K562 (cell line): ENCODE measurements around the gene MPDZ. TPM values are rescaled to one million over a fixed set of nuclear protein-coding genes. Genes with fewer than 3 reads are reported as not detected.

ENCODE experiments used
- ATAC-seq: fragments of 200-7000 bp; cut with Tn5 transposase; 3 replicates; pipeline ENCODE4 v1.9.1; 2020; ENCODE audit warnings: moderate library complexity
- BruUV-seq: library from RNA; stranded (reverse); fragments of 400-500 nt; replicated peaks from 2 replicates; lab custom pipeline; 2021; lab: Mats Ljungman, UMichigan
- CTCF ChIA-PET: fragments of 300-600 bp; formaldehyde crosslinking; extraction: SDS; loops from one replicate; lab custom pipeline; 2021; ENCODE audit warnings: low intra/inter-chr PET ratio; lab: Yijun Ruan, JAX
- POLR2A ChIA-PET: fragments of 300-600, 350-650 bp; sonication (Branson Sonifier 250); formaldehyde crosslinking; extraction: SDS; loops from one replicate; lab custom pipeline; 2021; ENCODE audit warnings: antibody characterized with exemption, inconsistent platforms; lab: Yijun Ruan, JAX
- DNase-seq, 4 experiments: peaks; one replicate each; pipeline versions ENCODE4 v3.0.0 to v3.0.0-alpha.2; 2011 to 2018; ENCODE audit warnings: low spot score in 3 of 4, mixed read lengths in 3 of 4; ENCODE audit errors: extremely low read depth in 1 of 4
- FAIRE-seq: peaks from 2 replicates; lab custom pipeline; 2011; peaks lifted over from hg19 to GRCh38; lab: Jason Lieb, UNC
- H2AFZ ChIP-seq: 2 replicates; pipeline ENCODE4 v1.6.0; 2011; ENCODE audit warnings: low read depth, low read length, control low read depth, inconsistent platforms
- H3K27ac ChIP-seq: fragments of 200-600 bp; 3 replicates; pipeline ENCODE4 v1.8.0; 2011; ENCODE audit warnings: low read depth, mild to moderate bottlenecking, control low read depth, inconsistent platforms, low read length, moderate library complexity, mixed read lengths; ENCODE audit errors: extremely low read depth
- H3K27me3 ChIP-seq, 2 experiments: fragments of 300-600 bp in 1 of 2; 2 replicates in 1 of 2; 3 replicates in 1 of 2; pipeline versions ENCODE4 v1.6.0 to v1.8.0; 2011; ENCODE audit warnings: inconsistent platforms in 2 of 2, low read length in 2 of 2, mild to moderate bottlenecking in 1 of 2, mixed read lengths in 1 of 2, moderate library complexity in 1 of 2; ENCODE audit not compliant: control insufficient read depth in 2 of 2, insufficient read depth in 2 of 2
- H3K36me3 ChIP-seq: fragments of 300-600 bp; 3 replicates; pipeline ENCODE4 v1.8.0; 2011; ENCODE audit warnings: mild to moderate bottlenecking, low read length, inconsistent platforms; ENCODE audit not compliant: control insufficient read depth, insufficient read depth
- H3K4me1 ChIP-seq, 2 experiments: fragments of 200-600 bp in 1 of 2; replicated peaks in 1 of 2; 2 replicates in 1 of 2; 3 replicates in 1 of 2; pipeline versions ENCODE4 v1.5.1 to v1.8.0; 2011; ENCODE audit warnings: inconsistent platforms in 2 of 2, low read length in 2 of 2, mild to moderate bottlenecking in 1 of 2, mixed read lengths in 1 of 2, moderate library complexity in 1 of 2; ENCODE audit not compliant: control insufficient read depth in 2 of 2, insufficient read depth in 2 of 2
- H3K4me2 ChIP-seq: 2 replicates; pipeline ENCODE4 v1.6.1; 2011; ENCODE audit warnings: low read length, control low read depth, inconsistent platforms, mixed read lengths; ENCODE audit not compliant: insufficient read depth
- H3K4me3 ChIP-seq: fragments of 200-600 bp; sonication (generic), shearing (Covaris generic); 2 replicates; pipeline ENCODE4 v1.5.1; 2016; ENCODE audit warnings: control low read depth, inconsistent platforms
- H3K79me2 ChIP-seq: fragments of 200-600 bp; 3 replicates; pipeline ENCODE4 v1.8.0; 2011; ENCODE audit warnings: low read length, inconsistent platforms; ENCODE audit not compliant: control insufficient read depth, insufficient read depth
- H3K9ac ChIP-seq, 2 experiments: 2 replicates each; pipeline versions ENCODE4 v1.6.0 to v1.6.1; 2011; ENCODE audit warnings: low read depth in 2 of 2, low read length in 2 of 2, control low read depth in 1 of 2, inconsistent platforms in 1 of 2, mild to moderate bottlenecking in 1 of 2, mixed read lengths in 1 of 2; ENCODE audit not compliant: insufficient read depth in 1 of 2
- H3K9me1 ChIP-seq: one replicate; pipeline ENCODE4 v1.6.0; 2011; ENCODE audit warnings: inconsistent platforms, mild to moderate bottlenecking, low read length, moderate library complexity; ENCODE audit not compliant: control insufficient read depth, insufficient read depth
- H3K9me3 ChIP-seq: replicated peaks from 2 replicates; pipeline ENCODE4 v1.5.1; 2011; ENCODE audit warnings: low read depth, low read length, inconsistent platforms; ENCODE audit not compliant: control insufficient read depth, insufficient read depth
- H4K20me1 ChIP-seq: replicated peaks from 2 replicates; pipeline ENCODE4 v1.6.1; 2011; ENCODE audit warnings: low read length, inconsistent platforms, mixed read lengths; ENCODE audit not compliant: control insufficient read depth, insufficient read depth
- ARNT ChIP-seq, 2 experiments: fragments of 450-650 bp; IDR thresholded peaks; 2 replicates each; pipeline ENCODE4 v1.6.1; 2016; ENCODE audit warnings: mild to moderate bottlenecking in 1 of 2
- ATF1 ChIP-seq, 2 experiments: fragments of 450-650 bp in 1 of 2; IDR thresholded peaks; 2 replicates each; pipeline ENCODE4 v1.6.1; 2016; ENCODE audit warnings: missing compliant biosample characterization in 1 of 2, missing genetic modification characterization in 1 of 2
- CEBPG ChIP-seq, 3 experiments: fragments of 200-800 bp in 1 of 3; sonication (Bioruptor generic) in 1 of 3; sonication (generic) in 1 of 3; formaldehyde crosslinking in 1 of 3; IDR thresholded peaks in 2 of 3; conservative IDR thresholded peaks in 1 of 3; 2 replicates each; pipeline versions ENCODE4 v1.6.1 to v1.8.0; 2016 to 2022; ENCODE audit warnings: missing compliant biosample characterization in 2 of 3, missing genetic modification characterization in 2 of 3, mild to moderate bottlenecking in 1 of 3, missing genetic modification reagents in 1 of 3
- EHMT2 ChIP-seq: fragments of 450-650 bp; IDR thresholded peaks from 2 replicates; pipeline ENCODE4 v1.6.1; 2018; ENCODE audit warnings: antibody characterized with exemption
- ELF1 ChIP-seq: fragments of 200-800 bp; sonication (Bioruptor generic); IDR thresholded peaks from 2 replicates; pipeline ENCODE4 v1.6.1; 2016; ENCODE audit warnings: missing genetic modification characterization, missing compliant biosample characterization
- HDAC1 ChIP-seq, 2 experiments: fragments of 450-650 bp; IDR thresholded peaks; 2 replicates each; pipeline ENCODE4 v1.6.1; 2016 to 2017; ENCODE audit warnings: inconsistent platforms in 1 of 2, mild to moderate bottlenecking in 1 of 2, moderate library complexity in 1 of 2
- HDAC2 ChIP-seq: fragments of 450-650 bp; IDR thresholded peaks from 2 replicates; pipeline ENCODE4 v1.6.1; 2016; ENCODE audit warnings: mild to moderate bottlenecking
- HDAC3 ChIP-seq: fragments of 450-650 bp; IDR thresholded peaks from 2 replicates; pipeline ENCODE4 v1.6.1; 2018; ENCODE audit warnings: borderline replicate concordance, mild to moderate bottlenecking, moderate library complexity; ENCODE audit not compliant: partially characterized antibody
- HOXB6 ChIP-seq: fragments of 250-450 bp; sonication (Bioruptor Pico); IDR thresholded peaks from 2 replicates; pipeline ENCODE4 v1.5.1; 2022; ENCODE audit warnings: mild to moderate bottlenecking, borderline replicate concordance
- KLF1 ChIP-seq: fragments of 450-650 bp; IDR thresholded peaks from 2 replicates; pipeline ENCODE4 v1.6.1; 2016; ENCODE audit warnings: missing genetic modification characterization, missing compliant biosample characterization
- MCM2 ChIP-seq: fragments of 450-650 bp; IDR thresholded peaks from 2 replicates; pipeline ENCODE4 v1.6.1; 2017; ENCODE audit warnings: low read depth, mild to moderate bottlenecking
- RBBP5 ChIP-seq: fragments of 200-600 bp; sonication (generic); IDR thresholded peaks from 2 replicates; pipeline ENCODE4 v1.6.1; 2012; ENCODE audit warnings: borderline replicate concordance, mild to moderate bottlenecking, low read length, control low read depth, inconsistent platforms; ENCODE audit not compliant: insufficient read depth, poor library complexity, severe bottlenecking
- RFX7 ChIP-seq: fragments of 250-450 bp; sonication (Bioruptor Pico); IDR thresholded peaks from 2 replicates; pipeline ENCODE4 v1.5.1; 2021; ENCODE audit warnings: mild to moderate bottlenecking
- ZNF77 ChIP-seq: fragments of 250-450 bp; sonication (Bioruptor Pico); IDR thresholded peaks from 2 replicates; pipeline ENCODE4 v1.5.0; 2020
- in situ Hi-C: fragments of 300-500 bp; cut with MboI; formaldehyde crosslinking; loops from 4 replicates; pipeline ENCODE4 v1.15.0; 2018; ENCODE audit warnings: inconsistent platforms, mixed read lengths
- intact Hi-C: fragments of 100-400 bp; cut with micrococcal nuclease; formaldehyde crosslinking; loops from 2 replicates; pipeline ENCODE4 v1.14.2; 2022
- polyA plus RNA-seq, 8 experiments: library from polyadenylated mRNA; depleted of rRNA in 4 of 8; stranded (reverse) in 5 of 8; unstranded in 3 of 8; fragments of >200 nt; fragmentation: Nextera tagmentation in 2 of 8; fragmentation: Illumina TruSeq in 1 of 8; extraction: Ambion mirVana in 2 of 8; extraction: Trizol in 1 of 8; gene quantifications; 2 replicates each; pipeline versions ENCODE4 v1.2.1 to v1.2.3, GENCODE V29; 2011 to 2014; ENCODE audit warnings: inconsistent platforms in 1 of 8, missing spikeins in 1 of 8
- total RNA-seq, 7 experiments: library from RNA; depleted of rRNA in 6 of 7; stranded (reverse); fragments of >200 nt in 6 of 7; fragmentation: Illumina TruSeq in 2 of 7; extraction: Trizol in 2 of 7; gene quantifications; 2 replicates each; pipeline versions ENCODE4 v1.2.1 to v1.2.3, GENCODE V29; 2011 to 2021; ENCODE audit warnings: low replicate concordance in 1 of 7

The MPDZ gene
- total and polyA plus RNA-seq, 9 of the 15 experiments (the other 6 are each of a cell fraction or from before 2014, with no cell fraction given), result 3.9 to 13.2 (median 5.7) TPM

DNA sequence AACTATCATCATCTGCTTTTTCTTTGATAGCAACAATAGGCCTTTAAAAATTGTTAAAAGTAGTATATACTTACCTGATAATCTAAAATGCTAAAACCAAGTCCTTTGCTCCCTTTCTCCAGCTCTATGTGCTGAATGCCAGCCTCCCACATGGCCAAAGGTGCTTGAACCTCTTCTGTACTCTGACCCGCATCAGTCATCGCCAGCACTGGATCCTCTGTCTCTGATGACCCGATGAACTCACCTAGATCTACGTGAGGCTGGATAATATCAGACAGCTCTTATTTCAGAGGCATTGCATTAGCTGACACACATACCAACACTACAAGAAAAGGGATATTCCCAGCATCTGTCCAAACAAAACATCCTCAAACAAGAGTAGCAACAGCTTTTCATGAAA lies 89.5 kb downstream of the MPDZ start (continued):
- TF ChIP-seq HDAC3 (no peak), MCM2 (no peak), EHMT2 (no peak), RFX7 (no peak), CEBPG (CRISPR knock-in tag; IDR thresholded peaks at IDR 0.05) (no peak), CEBPG (tag; conservative IDR thresholded peaks at IDR 0.05 in 1 of 2, IDR thresholded peaks at IDR 0.05 in 1 of 2) (no peak), ATF1 (CRISPR knock-in tag; IDR thresholded peaks at IDR 0.05) (no peak), ATF1 (tag; IDR thresholded peaks at IDR 0.05) (no peak), HOXB6 (CRISPR knock-in tag) (no peak), RBBP5 (no peak)

DNA sequence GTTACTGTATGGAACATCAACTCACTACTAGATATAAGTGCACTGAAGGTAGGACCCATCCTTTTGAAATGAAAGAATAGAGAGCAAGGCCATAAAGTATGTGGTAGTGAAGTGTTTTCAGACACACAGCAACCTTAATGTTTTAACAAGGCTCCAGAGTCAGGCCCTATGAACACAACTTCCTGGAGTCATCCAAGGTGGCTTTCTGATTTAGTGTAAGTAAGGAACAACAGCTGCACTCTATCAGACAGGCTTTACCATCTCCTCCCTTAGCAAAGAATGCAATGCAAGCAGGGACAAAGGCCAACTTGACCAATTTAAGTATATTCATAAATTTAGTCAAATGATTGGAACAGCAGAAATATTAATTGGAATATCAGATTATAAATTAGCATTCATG lies 90.1 kb downstream of the MPDZ start:
- intact Hi-C loops, result no loop called here
- no peaks in the 10 kb centered on the region for H3K4me1 ChIP-seq
- DNase-seq, result no peak
- ChIA-PET POLR2A (no interaction called here), CTCF (no interaction called here)
- no peak overlapping the region for H3K4me3 ChIP-seq
- no peaks in the 10 kb centered on the region for H3K9me1 ChIP-seq
- H2AFZ ChIP-seq, result no peak overlapping the region
- in situ Hi-C loops, result no loop called here
- no peaks in the 10 kb centered on the region for H4K20me1 ChIP-seq
- no peak for FAIRE-seq
- no peaks in the 10 kb centered on the region for H3K27me3 ChIP-seq
- H3K9me3 ChIP-seq, result no peaks in the 10 kb centered on the region
- H3K9ac ChIP-seq, result no peak overlapping the region
- ATAC-seq, result no peak
- H3K79me2 ChIP-seq, result no peaks in the 10 kb centered on the region
- no peak overlapping the region for H3K27ac ChIP-seq
- no peaks in the 10 kb centered on the region for H3K36me3 ChIP-seq
- H3K4me2 ChIP-seq, result no peak overlapping the region
- TF ChIP-seq HDAC2, result no peak
- no peak for TF ChIP-seq ARNT (IDR thresholded peaks at IDR 0.05)
- TF ChIP-seq HDAC1 (IDR thresholded peaks at IDR 0.05), result no peak
- no peak for TF ChIP-seq ELF1
- no peak for TF ChIP-seq KLF1 (tag)
- no peak for TF ChIP-seq ZNF77 (CRISPR knock-in tag)
- BruUV-seq, result no TSS peak
